ENCODE data around the gene ZMYM1. TPM values are rescaled to one million over a fixed set of nuclear protein-coding genes. Genes with fewer than 3 reads are reported as not detected.

Gene ZMYM1
- total RNA-seq, 1 experiment from 2014 or later: 39.1 TPM

DNA sequence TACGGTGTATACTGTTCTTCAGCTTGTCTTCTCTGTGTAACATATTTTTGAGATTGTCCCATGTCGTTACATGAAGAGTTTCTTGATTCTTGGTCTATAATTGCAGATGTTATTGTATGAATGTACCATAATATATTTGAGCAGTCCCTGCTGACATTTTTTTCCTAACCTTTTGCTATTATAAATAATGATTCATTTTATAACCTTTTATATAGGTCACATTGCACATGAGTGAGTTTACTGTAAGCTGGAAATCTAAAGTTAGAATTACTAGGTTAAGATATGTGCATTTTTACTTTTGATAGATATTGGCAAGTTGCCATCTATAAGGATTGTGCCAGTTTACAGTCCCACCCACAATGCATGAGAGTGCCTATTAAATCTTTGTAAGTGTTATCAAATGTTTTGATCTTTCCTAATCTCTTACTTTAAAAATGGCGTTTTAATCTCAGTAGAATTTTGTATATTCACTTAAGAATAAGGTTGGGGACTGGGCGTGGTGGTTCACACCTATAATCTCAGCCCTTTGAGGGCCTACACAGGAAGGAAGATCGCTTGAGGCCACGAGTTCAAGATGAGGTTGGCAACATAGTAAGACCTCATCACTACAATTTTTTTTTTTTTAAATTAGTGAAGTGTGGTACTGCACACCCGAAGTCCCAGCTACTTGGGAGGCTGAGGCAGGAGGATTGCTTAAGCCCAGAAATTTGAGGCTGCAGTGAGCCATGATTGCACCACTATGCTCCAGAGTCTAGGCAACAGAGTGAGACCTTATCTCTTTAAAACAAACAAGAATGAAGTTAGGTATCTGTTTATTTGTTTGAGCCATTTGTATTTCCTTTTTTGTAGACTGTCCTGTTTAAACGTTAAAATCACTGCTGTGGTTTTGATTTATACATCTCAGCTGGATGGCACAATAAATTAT, 36.5 kb downstream of the ZMYM1 start:
- CTCF ChIA-PET: no interaction called here
- ATAC-seq: no peak
- intact Hi-C loops (cut with micrococcal nuclease; ENCODE audit: unreplicated experiment): no loop called here
- Histone ChIP-seq H3K4me1 (ENCODE audit: control insufficient read depth, insufficient read depth, low read length) (no peaks in the 10 kb centered on the region), H3K27me3 (ENCODE audit: control insufficient read depth, insufficient read depth, low read length) (no peaks in the 10 kb centered on the region), H3K4me3 (ENCODE audit: low read depth in 2 of 2, low read length in 2 of 2) (no peak overlapping the region), H3K9me3 (ENCODE audit: control insufficient read depth, insufficient read depth, low read depth, low read length) (no peaks in the 10 kb centered on the region), H3K36me3 (ENCODE audit: control insufficient read depth, insufficient read depth, low read length) (peaks cover 29% of the 10 kb centered on the region), H3K27ac (ENCODE audit: low read length) (no peak overlapping the region)
- in situ Hi-C loops (cut with HindIII; ENCODE audit: low pct_unique_long_range_greater_than_20kb, low sequenced_read_pairs): no loop called here
- POLR2A ChIA-PET: no interaction called here
- no peak for DNase-seq (ENCODE audit: low read depth, low spot score)
- no peak for TF ChIP-seq TCF7L2 (IDR thresholded peaks at IDR 0.05; ENCODE audit: low read depth, low read length)
- no peak for TF ChIP-seq POLR2AphosphoS5 (IDR thresholded peaks at IDR 0.05; ENCODE audit: low read depth, low read length)
- TF ChIP-seq, protein P1, sequence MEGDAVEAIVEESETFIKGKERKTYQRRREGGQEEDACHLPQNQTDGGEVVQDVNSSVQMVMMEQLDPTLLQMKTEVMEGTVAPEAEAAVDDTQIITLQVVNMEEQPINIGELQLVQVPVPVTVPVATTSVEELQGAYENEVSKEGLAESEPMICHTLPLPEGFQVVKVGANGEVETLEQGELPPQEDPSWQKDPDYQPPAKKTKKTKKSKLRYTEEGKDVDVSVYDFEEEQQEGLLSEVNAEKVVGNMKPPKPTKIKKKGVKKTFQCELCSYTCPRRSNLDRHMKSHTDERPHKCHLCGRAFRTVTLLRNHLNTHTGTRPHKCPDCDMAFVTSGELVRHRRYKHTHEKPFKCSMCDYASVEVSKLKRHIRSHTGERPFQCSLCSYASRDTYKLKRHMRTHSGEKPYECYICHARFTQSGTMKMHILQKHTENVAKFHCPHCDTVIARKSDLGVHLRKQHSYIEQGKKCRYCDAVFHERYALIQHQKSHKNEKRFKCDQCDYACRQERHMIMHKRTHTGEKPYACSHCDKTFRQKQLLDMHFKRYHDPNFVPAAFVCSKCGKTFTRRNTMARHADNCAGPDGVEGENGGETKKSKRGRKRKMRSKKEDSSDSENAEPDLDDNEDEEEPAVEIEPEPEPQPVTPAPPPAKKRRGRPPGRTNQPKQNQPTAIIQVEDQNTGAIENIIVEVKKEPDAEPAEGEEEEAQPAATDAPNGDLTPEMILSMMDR (IDR thresholded peaks at IDR 0.05): no peak
- TF ChIP-seq, protein P2, sequence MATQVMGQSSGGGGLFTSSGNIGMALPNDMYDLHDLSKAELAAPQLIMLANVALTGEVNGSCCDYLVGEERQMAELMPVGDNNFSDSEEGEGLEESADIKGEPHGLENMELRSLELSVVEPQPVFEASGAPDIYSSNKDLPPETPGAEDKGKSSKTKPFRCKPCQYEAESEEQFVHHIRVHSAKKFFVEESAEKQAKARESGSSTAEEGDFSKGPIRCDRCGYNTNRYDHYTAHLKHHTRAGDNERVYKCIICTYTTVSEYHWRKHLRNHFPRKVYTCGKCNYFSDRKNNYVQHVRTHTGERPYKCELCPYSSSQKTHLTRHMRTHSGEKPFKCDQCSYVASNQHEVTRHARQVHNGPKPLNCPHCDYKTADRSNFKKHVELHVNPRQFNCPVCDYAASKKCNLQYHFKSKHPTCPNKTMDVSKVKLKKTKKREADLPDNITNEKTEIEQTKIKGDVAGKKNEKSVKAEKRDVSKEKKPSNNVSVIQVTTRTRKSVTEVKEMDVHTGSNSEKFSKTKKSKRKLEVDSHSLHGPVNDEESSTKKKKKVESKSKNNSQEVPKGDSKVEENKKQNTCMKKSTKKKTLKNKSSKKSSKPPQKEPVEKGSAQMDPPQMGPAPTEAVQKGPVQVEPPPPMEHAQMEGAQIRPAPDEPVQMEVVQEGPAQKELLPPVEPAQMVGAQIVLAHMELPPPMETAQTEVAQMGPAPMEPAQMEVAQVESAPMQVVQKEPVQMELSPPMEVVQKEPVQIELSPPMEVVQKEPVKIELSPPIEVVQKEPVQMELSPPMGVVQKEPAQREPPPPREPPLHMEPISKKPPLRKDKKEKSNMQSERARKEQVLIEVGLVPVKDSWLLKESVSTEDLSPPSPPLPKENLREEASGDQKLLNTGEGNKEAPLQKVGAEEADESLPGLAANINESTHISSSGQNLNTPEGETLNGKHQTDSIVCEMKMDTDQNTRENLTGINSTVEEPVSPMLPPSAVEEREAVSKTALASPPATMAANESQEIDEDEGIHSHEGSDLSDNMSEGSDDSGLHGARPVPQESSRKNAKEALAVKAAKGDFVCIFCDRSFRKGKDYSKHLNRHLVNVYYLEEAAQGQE (IDR thresholded peaks at IDR 0.05; ENCODE audit: insufficient read depth in 1 of 2, low read depth in 2 of 2, low read length in 1 of 2): no peak
- TF ChIP-seq SIN3A (IDR thresholded peaks at IDR 0.05; ENCODE audit: borderline replicate concordance, insufficient read depth, low read depth, low read length): no peak
- BruUV-seq (replicated peaks): no TSS peak

DNA sequence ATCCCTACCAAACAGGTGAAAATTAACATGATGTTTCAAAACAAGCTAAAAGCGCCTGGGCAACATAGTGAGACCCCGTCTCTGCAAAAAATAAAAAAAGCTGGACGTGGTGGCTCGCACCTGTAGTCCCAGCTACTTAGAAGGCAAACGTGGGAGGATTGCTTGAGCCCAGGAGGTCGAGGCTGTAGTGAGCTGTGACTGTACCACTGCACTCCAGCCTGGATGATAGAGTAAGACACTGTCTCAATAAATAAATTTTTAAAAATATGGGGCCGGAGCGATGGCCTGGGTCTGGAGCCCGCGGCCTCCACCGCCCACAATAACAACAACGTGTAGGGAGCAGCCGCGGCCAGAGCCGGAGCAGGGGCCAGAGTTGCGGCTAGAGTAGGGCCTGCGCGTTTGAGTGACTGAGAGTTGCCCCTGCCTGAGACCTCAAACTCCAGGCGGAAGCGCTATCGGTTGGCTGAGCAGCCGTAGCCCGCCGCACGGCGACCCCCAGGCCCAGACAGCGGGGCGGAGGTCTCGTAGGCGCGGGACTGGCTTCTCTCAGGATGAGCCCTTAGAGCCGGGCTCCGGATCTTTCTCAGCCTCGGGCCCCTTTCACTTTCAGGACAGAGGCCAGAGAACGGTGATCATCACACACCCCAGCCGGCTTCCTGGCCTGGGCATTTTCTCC, 41.4 kb downstream of the ZMYM1 start:
- ATAC-seq: peak; percentile 89
- no TSS peak for BruUV-seq (replicated peaks)
- peak overlapping the region; percentile 39 to 58 for H3K4me3 ChIP-seq (ENCODE audit: low read depth in 2 of 2, low read length in 2 of 2)

More for the DNA sequence above, 41.4 kb downstream of the ZMYM1 start:
- no peaks in the 10 kb centered on the region for H3K9me3 ChIP-seq (ENCODE audit: control insufficient read depth, insufficient read depth, low read depth, low read length)
- CTCF ChIA-PET: no interaction called here
- POLR2A ChIA-PET: interaction anchor here (0.5 to 0.7 kb wide), 3 partner anchors 13 to 286 kb away, joined by 3 to 8 read pairs (median 8); no protein-coding TSS in a partner anchor
- no peaks in the 10 kb centered on the region for H3K27me3 ChIP-seq (ENCODE audit: control insufficient read depth, insufficient read depth, low read length)
- no peaks in the 10 kb centered on the region for H3K36me3 ChIP-seq (ENCODE audit: control insufficient read depth, insufficient read depth, low read length)
- in situ Hi-C loops (cut with HindIII; ENCODE audit: low pct_unique_long_range_greater_than_20kb, low sequenced_read_pairs) (no loop called here), intact Hi-C loops (cut with micrococcal nuclease; ENCODE audit: unreplicated experiment) (no loop called here)
- TF ChIP-seq TCF7L2 (IDR thresholded peaks at IDR 0.05; ENCODE audit: low read depth, low read length) (no peak), SIN3A (IDR thresholded peaks at IDR 0.05; ENCODE audit: borderline replicate concordance, insufficient read depth, low read depth, low read length) (no peak), POLR2AphosphoS5 (IDR thresholded peaks at IDR 0.05; ENCODE audit: low read depth, low read length) (no peak)
- TF ChIP-seq, protein P2 (IDR thresholded peaks at IDR 0.05; ENCODE audit: insufficient read depth in 1 of 2, low read depth in 2 of 2, low read length in 1 of 2): no peak
- TF ChIP-seq, protein P1 (IDR thresholded peaks at IDR 0.05): no peak
- H3K4me1 ChIP-seq (ENCODE audit: control insufficient read depth, insufficient read depth, low read length): no peaks in the 10 kb centered on the region
- H3K27ac ChIP-seq (ENCODE audit: low read length): peak overlapping the region; percentile 55; the same call in 1 of the 2 replicates
- no peak for DNase-seq (ENCODE audit: low read depth, low spot score)

Measured in Panc1 (cell line).